Spleen (tissue), 7 donors: Measurements from ENCODE around the gene ALDH1A3.

Experiments used
- POLR2A ChIP-seq, 3 donors: fragments of 450-650 bp; IDR thresholded peaks; one replicate each; pipeline ENCODE4 v1.5.1; 2017; ENCODE audit warnings: antibody characterized with exemption in 3 of 3, mild to moderate bottlenecking in 1 of 3
- TF ChIP-seq, protein P1 (sequence below), 11 experiments: fragments of 200-600 bp in 7 of 11; fragments of 450-650 bp in 4 of 11; sonication (generic) in 4 of 11; IDR thresholded peaks in 8 of 11; conservative IDR thresholded peaks in 3 of 11; 1 replicate in 7 of 11; 2 replicates in 4 of 11; pipeline versions ENCODE4 v1.4.0 to v1.8.0; 2016 to 2021; ENCODE audit warnings: antibody characterized with exemption in 11 of 11, inconsistent platforms in 4 of 11, mild to moderate bottlenecking in 1 of 11
- donor health status: DM: no; HTN: no; CAD: no; lungs with moderate emphysema.
- donor health status: DM: no; HTN: no; CAD: no.
- donor health status: DM: no; HTN: no; CAD: no.

GRCh38 chr15:100923902-100924301 lies 44.3 kb downstream of the ALDH1A3 start:
- TF ChIP-seq, protein P1, sequence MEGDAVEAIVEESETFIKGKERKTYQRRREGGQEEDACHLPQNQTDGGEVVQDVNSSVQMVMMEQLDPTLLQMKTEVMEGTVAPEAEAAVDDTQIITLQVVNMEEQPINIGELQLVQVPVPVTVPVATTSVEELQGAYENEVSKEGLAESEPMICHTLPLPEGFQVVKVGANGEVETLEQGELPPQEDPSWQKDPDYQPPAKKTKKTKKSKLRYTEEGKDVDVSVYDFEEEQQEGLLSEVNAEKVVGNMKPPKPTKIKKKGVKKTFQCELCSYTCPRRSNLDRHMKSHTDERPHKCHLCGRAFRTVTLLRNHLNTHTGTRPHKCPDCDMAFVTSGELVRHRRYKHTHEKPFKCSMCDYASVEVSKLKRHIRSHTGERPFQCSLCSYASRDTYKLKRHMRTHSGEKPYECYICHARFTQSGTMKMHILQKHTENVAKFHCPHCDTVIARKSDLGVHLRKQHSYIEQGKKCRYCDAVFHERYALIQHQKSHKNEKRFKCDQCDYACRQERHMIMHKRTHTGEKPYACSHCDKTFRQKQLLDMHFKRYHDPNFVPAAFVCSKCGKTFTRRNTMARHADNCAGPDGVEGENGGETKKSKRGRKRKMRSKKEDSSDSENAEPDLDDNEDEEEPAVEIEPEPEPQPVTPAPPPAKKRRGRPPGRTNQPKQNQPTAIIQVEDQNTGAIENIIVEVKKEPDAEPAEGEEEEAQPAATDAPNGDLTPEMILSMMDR (IDR thresholded peaks at IDR 0.05 in 8 of 11, conservative IDR thresholded peaks at IDR 0.05 in 3 of 11) = no peak
- no peak for TF ChIP-seq POLR2A (IDR thresholded peaks at IDR 0.05)
